Measurements from ENCODE around the gene RCN1.

GRCh38 chr11:32073644-32074026 lies 17.2 kb upstream of the RCN1 start:
- TF ChIP-seq EZH2 (IDR thresholded peaks at IDR 0.05; ENCODE audit: insufficient read depth, poor library complexity, severe bottlenecking) (no peak), EZH2phosphoT487 (IDR thresholded peaks at IDR 0.05; ENCODE audit: insufficient read depth, low read depth) (no peak)
